AG04449 (cell line): Measurements from ENCODE around the gene GREB1L.

Experiments
- CTCF ChIA-PET: fragments of 350-600 bp; formaldehyde crosslinking; extraction: SDS; loops from one replicate; lab custom pipeline; 2021; ENCODE audit warnings: antibody characterized with exemption; lab: Yijun Ruan, JAX
- POLR2A ChIA-PET: fragments of 400-600, 350-600 bp; formaldehyde crosslinking; extraction: SDS; loops from one replicate; lab custom pipeline; 2020; ENCODE audit warnings: antibody characterized with exemption, inconsistent platforms; lab: Yijun Ruan, JAX
- DNase-seq: peaks from one replicate; pipeline ENCODE4 v3.0.0-alpha.2; 2010; ENCODE audit warnings: low read depth, low spot score
- H3K4me3 ChIP-seq: 2 replicates; pipeline ENCODE4 v1.5.1; 2011; ENCODE audit warnings: low read depth, mild to moderate bottlenecking, control low read depth, low read length
- TF ChIP-seq, protein P1 (sequence below): IDR thresholded peaks from one replicate; pipeline ENCODE4 v1.5.1; 2011; ENCODE audit warnings: mild to moderate bottlenecking, moderate library complexity, low read length, control low read depth, inconsistent platforms; ENCODE audit not compliant: insufficient read depth; ENCODE audit errors: missing control alignments

GREB1L gene

DNA sequence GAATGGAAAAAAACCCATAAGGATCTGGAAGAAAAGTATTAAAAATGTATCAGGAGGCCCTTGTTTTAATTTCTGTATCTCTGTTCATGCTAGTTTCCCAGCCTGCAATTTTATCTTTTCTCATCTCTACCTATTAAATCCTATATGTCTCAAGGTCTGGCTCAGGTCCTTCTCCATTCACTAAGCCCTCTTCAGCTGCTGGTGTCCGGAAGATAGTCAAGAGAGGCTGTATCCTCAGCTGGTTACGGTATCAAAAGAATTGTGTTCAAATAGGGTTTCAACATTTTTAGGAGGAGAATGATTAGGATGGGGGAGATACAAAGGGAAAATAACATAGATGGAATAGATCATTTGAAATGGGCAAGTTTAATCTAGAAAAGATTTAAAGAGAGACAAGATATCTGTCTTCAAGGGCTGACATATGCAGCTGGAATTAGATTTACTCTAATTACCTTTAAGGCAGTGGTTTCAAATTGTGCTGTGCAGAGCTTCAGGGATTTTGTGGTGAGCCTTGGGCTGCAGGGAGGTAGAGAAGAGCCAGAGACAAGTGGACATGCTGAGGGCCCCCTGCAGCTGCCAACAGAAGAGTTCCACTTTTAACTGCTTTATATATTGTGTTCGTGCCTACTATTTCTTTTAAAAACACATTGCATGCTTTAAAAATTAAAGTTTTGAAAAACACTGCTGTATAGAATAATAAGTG, 24.1 kb downstream of the GREB1L start:
- no peak overlapping the region for H3K4me3 ChIP-seq
- TF ChIP-seq, protein P1, sequence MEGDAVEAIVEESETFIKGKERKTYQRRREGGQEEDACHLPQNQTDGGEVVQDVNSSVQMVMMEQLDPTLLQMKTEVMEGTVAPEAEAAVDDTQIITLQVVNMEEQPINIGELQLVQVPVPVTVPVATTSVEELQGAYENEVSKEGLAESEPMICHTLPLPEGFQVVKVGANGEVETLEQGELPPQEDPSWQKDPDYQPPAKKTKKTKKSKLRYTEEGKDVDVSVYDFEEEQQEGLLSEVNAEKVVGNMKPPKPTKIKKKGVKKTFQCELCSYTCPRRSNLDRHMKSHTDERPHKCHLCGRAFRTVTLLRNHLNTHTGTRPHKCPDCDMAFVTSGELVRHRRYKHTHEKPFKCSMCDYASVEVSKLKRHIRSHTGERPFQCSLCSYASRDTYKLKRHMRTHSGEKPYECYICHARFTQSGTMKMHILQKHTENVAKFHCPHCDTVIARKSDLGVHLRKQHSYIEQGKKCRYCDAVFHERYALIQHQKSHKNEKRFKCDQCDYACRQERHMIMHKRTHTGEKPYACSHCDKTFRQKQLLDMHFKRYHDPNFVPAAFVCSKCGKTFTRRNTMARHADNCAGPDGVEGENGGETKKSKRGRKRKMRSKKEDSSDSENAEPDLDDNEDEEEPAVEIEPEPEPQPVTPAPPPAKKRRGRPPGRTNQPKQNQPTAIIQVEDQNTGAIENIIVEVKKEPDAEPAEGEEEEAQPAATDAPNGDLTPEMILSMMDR: no peak
- CTCF ChIA-PET: no interaction called here
- POLR2A ChIA-PET: no interaction called here
- DNase-seq: no peak

DNA sequence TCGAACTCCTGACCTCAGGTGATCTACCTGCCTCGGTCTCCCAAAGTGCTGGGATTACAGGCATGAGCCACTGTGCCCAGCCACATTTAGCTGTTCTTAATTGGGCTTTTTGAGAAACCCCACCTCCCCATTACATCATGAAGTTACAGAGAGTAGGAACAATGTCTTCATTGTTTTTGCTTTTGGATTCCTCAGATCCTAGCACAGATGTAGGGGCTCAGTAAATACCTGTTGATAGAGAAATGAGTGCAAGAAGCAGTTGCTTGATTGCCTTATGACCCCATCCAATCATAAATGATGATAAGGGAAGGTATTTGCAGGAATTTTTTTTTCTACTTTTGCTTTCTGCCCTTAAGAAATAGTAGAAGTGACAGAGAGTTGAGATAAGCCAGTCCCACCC, 25.4 kb downstream of the GREB1L start:
- CTCF ChIA-PET: interaction anchor here (1.0 kb wide), 1 partner anchor 9 kb away, joined by 3 read pairs; no protein-coding TSS in a partner anchor
- no peak overlapping the region for H3K4me3 ChIP-seq
- POLR2A ChIA-PET: no interaction called here
- no peak for DNase-seq
- TF ChIP-seq, protein P1: no peak

DNA sequence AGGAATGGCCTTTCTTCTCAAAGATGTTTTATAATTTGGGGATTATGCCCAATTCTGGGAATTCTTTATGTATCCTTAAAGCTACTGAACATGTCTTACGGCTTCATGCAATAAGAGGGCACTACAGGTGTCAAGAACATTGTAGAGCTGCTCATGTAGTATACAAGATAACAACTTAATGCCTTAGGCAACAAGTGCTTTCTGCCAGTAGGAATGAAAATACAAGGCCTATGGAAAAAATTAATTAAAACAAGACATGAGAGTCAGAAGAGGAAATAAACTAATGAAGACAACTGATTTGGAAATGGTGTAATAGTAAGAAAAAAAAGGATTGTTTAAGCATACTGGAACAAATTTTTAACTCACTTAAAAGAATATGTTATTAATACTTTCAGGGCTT, 27.3 kb downstream of the GREB1L start:
- TF ChIP-seq, protein P1: no peak
- H3K4me3 ChIP-seq: no peak overlapping the region
- CTCF ChIA-PET: no interaction called here
- POLR2A ChIA-PET: no interaction called here
- no peak for DNase-seq

GRCh38 chr18:21270453-21270852, 28.4 kb downstream of the GREB1L start:
- TF ChIP-seq, protein P1: no peak
- DNase-seq: no peak
- ChIA-PET CTCF (no interaction called here), POLR2A (no interaction called here)
- H3K4me3 ChIP-seq: no peak overlapping the region

GRCh38 chr18:21272016-21272579, 30.1 kb downstream of the GREB1L start:
- CTCF ChIA-PET: no interaction called here
- DNase-seq: no peak
- no peak overlapping the region for H3K4me3 ChIP-seq
- POLR2A ChIA-PET: no interaction called here
- TF ChIP-seq, protein P1: no peak

DNA sequence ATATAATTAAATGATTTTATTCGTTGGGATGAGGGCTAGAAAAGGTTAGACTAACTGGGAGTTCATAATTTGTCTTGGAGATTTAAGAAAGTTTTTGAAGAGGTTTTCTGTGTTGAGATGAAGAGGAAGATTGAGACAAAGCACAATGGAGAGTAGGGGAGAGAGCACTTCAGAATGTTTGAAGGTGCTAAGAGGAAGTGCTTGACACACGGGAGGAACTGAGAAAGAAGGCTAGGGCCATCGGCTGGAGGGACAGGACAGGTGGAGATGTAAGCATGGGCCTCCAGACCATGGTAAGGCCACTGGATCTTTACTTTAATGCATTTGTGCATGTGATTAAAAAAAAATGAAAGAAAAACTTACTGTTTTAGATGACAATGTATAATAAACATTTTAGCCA, 31.5 kb downstream of the GREB1L start:
- no peak overlapping the region for H3K4me3 ChIP-seq
- DNase-seq: no peak
- TF ChIP-seq, protein P1: no peak
- ChIA-PET CTCF (no interaction called here), POLR2A (no interaction called here)
